Measurements from ENCODE around the gene OR56A3.

GRCh38 chr11:5967708-5968107, 25.7 kb downstream of the OR56A3 start:
- TF ChIP-seq EZH2phosphoT487 (IDR thresholded peaks at IDR 0.05; ENCODE audit: unreplicated experiment) (no peak), CTCF (conservative IDR thresholded peaks at IDR 0.05; ENCODE audit: low read depth in 2 of 2) (no peak), EZH2 (IDR thresholded peaks at IDR 0.05; ENCODE audit: low read depth, unreplicated experiment) (no peak), REST (IDR thresholded peaks at IDR 0.05; ENCODE audit: unreplicated experiment) (no peak), POLR2AphosphoS5 (IDR thresholded peaks at IDR 0.05; ENCODE audit: low read depth) (no peak), ZNF331 (CRISPR knock-in tag; IDR thresholded peaks at IDR 0.05; ENCODE audit: low read depth) (no peak)

Measured in GM23338 (cell line).